HG02938 (cell line): ENCODE results near the gene FBXO34.
"Not testable (repeated sequence)": the region's sequence is repeated elsewhere in the genome, so short reads cannot be mapped to it uniquely, and the experiment has no call there.

Experiments
- ATAC-seq: cut with Tn5 transposase; IDR thresholded peaks from one replicate; pipeline ENCODE4 v1.9.1; 2021; ENCODE audit warnings: mild to moderate bottlenecking, moderate library complexity; ENCODE audit not compliant: unreplicated experiment

FBXO34 gene

GRCh38 chr14:55373784-55374705 is 102.8 kb downstream of the FBXO34 start:
- no peak for ATAC-seq

- ATAC-seq, result no peak
These were observed 103.5 kb downstream of the FBXO34 start for GRCh38 chr14:55374771-55375170.

- ATAC-seq, result no peak
These were observed 106.0 kb downstream of the FBXO34 start for GRCh38 chr14:55377236-55377635.

- no peak for ATAC-seq
These were observed 109.8 kb downstream of the FBXO34 start for GRCh38 chr14:55381040-55381439.

GRCh38 chr14:55381561-55381960 is 110.3 kb downstream of the FBXO34 start:
- ATAC-seq, result no peak

GRCh38 chr14:55382483-55382882 is 111.3 kb downstream of the FBXO34 start:
- ATAC-seq, result no peak

- not testable (repeated sequence) for ATAC-seq
These were observed 111.8 kb downstream of the FBXO34 start for GRCh38 chr14:55383056-55383466.

- no peak for ATAC-seq
These were observed 112.4 kb downstream of the FBXO34 start for GRCh38 chr14:55383541-55384140.

GRCh38 chr14:55384536-55384935 is 113.3 kb downstream of the FBXO34 start:
- no peak for ATAC-seq

- no peak for ATAC-seq
These were observed 115.0 kb downstream of the FBXO34 start for GRCh38 chr14:55386037-55386808.

- ATAC-seq, result no peak
These were observed 115.9 kb downstream of the FBXO34 start for GRCh38 chr14:55387121-55387520.

- ATAC-seq, result no peak
These were observed 116.9 kb downstream of the FBXO34 start for GRCh38 chr14:55388160-55388559.

- no peak for ATAC-seq
These were observed 118.1 kb downstream of the FBXO34 start for GRCh38 chr14:55389330-55389729.

- no peak for ATAC-seq
These were observed 127.5 kb downstream of the FBXO34 start for GRCh38 chr14:55398679-55399078.

GRCh38 chr14:55399183-55399582 is 128.0 kb downstream of the FBXO34 start:
- no peak for ATAC-seq

GRCh38 chr14:55399852-55400251 is 128.6 kb downstream of the FBXO34 start:
- no peak for ATAC-seq

- ATAC-seq, result no peak
These were observed 130.5 kb downstream of the FBXO34 start for GRCh38 chr14:55401751-55402150.
